ENCODE results near the gene ANKFN1. TPM values are rescaled to one million over a fixed set of nuclear protein-coding genes. Genes with fewer than 3 reads are reported as not detected.

ANKFN1 gene
- total RNA-seq, 2 experiments from 2014 or later: not detected

DNA sequence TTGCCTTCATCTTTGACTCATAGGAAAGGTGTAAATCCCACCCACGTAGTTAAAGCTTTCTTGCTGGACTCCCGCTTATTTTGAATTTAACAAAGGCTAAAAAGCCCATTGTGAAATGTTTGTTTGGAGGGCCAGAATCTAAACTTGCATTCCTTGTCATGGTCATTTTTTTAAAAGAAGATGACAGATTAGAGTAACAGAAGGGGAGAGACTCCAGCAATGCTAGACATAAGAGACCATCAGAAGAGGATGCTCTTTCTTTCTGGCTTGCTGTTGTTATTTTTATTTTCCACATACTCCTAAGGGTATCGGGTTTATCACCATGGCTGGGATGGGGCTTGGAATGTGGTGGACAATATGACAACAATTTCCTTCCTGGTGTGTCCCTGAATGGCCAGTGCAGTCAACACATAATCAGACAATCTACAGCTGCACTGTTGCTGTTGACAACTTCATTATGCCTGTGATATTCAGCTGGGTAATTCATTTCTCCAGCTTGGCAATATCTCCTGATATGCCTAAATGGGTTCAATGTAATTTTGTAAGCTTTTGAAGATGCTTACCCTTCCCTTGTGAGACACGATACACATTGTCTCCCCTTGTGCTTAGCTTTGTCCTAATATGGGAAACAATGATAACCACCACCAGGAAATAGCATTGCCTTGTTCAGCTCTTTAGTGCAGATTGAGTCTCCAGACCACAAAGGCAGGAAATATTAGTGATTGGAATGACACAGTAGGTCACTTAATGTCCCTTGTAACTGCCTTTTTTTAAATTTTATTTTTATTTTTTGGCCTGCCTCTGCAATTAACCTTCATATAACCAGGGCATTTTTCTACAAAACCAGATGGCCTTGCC, 164.3 kb downstream of the ANKFN1 start:
- ATAC-seq (no peak), DNase-seq (no peak)
- no peaks in the 10 kb centered on the region for H3K27me3 Mint-ChIP-seq
- no peak overlapping the region for H3K27ac Mint-ChIP-seq
- ChIA-PET POLR2A (no interaction called here), CTCF (interaction anchor here (0.5 to 1.3 kb wide), 5 partner anchors 17 to 210 kb away, joined by 3 to 4 read pairs (median 3); no protein-coding TSS in a partner anchor)
- H3K9me3 Mint-ChIP-seq (ENCODE audit: low read depth): no peaks in the 10 kb centered on the region
- no peaks in the 10 kb centered on the region for H3K36me3 Mint-ChIP-seq (ENCODE audit: low read depth)
- H3K4me3 Mint-ChIP-seq: no peak overlapping the region
- intact Hi-C loops (cut with DNase I, micrococcal nuclease): loop anchor here (2.0 to 5.0 kb wide), 4 partner anchors 185 to 473 kb away; no protein-coding TSS in a partner anchor
- no peaks in the 10 kb centered on the region for H3K4me1 Mint-ChIP-seq

GRCh38 chr17:56319531-56319930, 166.3 kb downstream of the ANKFN1 start:
- Mint-ChIP-seq H3K9me3 (ENCODE audit: low read depth) (no peaks in the 10 kb centered on the region), H3K4me1 (no peaks in the 10 kb centered on the region), H3K27ac (no peak overlapping the region), H3K27me3 (no peaks in the 10 kb centered on the region), H3K4me3 (no peak overlapping the region), H3K36me3 (ENCODE audit: low read depth) (no peaks in the 10 kb centered on the region)
- ATAC-seq (peak; percentile 66), DNase-seq (no peak)
- ChIA-PET CTCF (interaction anchor here (0.5 to 1.6 kb wide), 9 partner anchors 9 to 793 kb away, joined by 3 to 4 read pairs (median 3); no protein-coding TSS in a partner anchor), POLR2A (no interaction called here)
- intact Hi-C loops (cut with DNase I, micrococcal nuclease): loop anchor here (1.0 to 5.0 kb wide), 6 partner anchors 187 to 793 kb away; no protein-coding TSS in a partner anchor

DNA sequence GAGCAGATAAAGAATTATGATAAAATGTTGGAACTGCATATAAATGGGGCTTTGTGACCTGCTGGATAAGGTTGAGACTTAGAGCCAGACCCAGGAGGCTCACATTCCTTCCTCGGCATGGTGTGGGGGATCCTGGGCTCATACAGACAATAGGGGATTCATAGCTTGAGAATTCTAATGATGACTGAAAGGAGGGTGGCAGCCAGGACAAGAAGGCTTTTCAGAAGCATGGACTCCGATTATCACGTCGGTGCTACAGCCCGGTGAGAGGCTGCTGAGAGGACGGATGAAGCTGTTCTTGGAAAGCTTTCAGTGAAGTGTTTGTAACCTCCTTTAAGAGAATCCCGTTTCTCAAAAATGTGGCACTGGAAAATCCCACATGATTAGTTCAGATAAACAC, 167.2 kb downstream of the ANKFN1 start:
- DNase-seq (no peak), ATAC-seq (no peak)
- H3K27ac Mint-ChIP-seq: no peak overlapping the region
- POLR2A ChIA-PET: no interaction called here
- no peaks in the 10 kb centered on the region for H3K4me1 Mint-ChIP-seq
- H3K27me3 Mint-ChIP-seq: no peaks in the 10 kb centered on the region
- CTCF ChIA-PET: interaction anchor here (0.6 to 1.0 kb wide), 4 partner anchors 10 to 444 kb away, joined by 3 to 4 read pairs (median 3); no protein-coding TSS in a partner anchor
- no peak overlapping the region for H3K4me3 Mint-ChIP-seq
- intact Hi-C loops (cut with DNase I, micrococcal nuclease): no loop called here
- H3K36me3 Mint-ChIP-seq (ENCODE audit: low read depth): no peaks in the 10 kb centered on the region
- no peaks in the 10 kb centered on the region for H3K9me3 Mint-ChIP-seq (ENCODE audit: low read depth)

DNA sequence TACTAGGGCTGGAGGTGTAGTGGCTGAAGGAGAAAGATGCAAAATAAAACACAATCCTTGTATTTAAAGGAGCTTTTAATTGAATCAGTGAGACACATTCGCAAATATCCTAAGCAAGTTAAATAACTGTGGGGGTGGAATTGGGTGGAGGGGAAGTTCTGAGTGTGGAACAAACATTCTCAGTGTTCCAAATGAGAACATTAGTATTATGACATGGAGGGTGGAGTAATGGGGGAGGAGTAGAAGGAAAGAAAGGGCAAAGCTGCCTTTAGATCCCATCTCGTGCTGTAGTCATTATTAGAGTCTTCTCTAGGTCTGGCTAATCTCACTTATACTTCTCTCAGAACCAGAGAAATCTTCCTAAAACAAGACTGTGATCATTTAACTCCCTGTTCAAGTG, 169.7 kb downstream of the ANKFN1 start:
- ATAC-seq (no peak), DNase-seq (no peak)
- Mint-ChIP-seq H3K4me1 (no peaks in the 10 kb centered on the region), H3K4me3 (no peak overlapping the region), H3K36me3 (ENCODE audit: low read depth) (no peaks in the 10 kb centered on the region), H3K27ac (no peak overlapping the region), H3K27me3 (no peaks in the 10 kb centered on the region), H3K9me3 (ENCODE audit: low read depth) (no peaks in the 10 kb centered on the region)
- intact Hi-C loops (cut with DNase I, micrococcal nuclease): no loop called here
- CTCF ChIA-PET: no interaction called here
- POLR2A ChIA-PET: no interaction called here

DNA sequence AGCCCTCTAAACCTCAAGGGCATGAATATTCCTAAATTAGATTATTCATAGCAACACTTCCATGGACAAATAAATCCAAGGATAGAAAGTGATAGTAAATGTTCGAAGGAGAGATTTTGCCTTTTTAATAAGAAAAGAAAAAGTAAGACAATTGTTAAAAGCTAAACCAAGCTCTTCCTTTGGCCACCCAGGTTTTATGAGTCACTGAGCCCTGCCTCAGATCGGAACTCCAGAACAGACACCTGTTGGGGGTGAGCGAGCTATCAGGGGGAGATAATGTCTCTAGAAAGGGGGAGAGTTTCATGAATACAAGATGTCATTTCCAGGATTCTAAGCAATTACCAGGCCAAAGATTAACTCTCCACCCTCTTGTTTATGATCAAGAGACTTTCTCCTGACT, 171.4 kb downstream of the ANKFN1 start:
- no peaks in the 10 kb centered on the region for H3K9me3 Mint-ChIP-seq (ENCODE audit: low read depth)
- no peak for DNase-seq
- no peak overlapping the region for H3K4me3 Mint-ChIP-seq
- ATAC-seq: no peak
- CTCF ChIA-PET: no interaction called here
- H3K36me3 Mint-ChIP-seq (ENCODE audit: low read depth): no peaks in the 10 kb centered on the region
- no peaks in the 10 kb centered on the region for H3K4me1 Mint-ChIP-seq
- no peak overlapping the region for H3K27ac Mint-ChIP-seq
- peaks cover 2% of the 10 kb centered on the region for H3K27me3 Mint-ChIP-seq
- POLR2A ChIA-PET: no interaction called here
- intact Hi-C loops (cut with DNase I, micrococcal nuclease): no loop called here

GRCh38 chr17:56325313-56326000, 172.2 kb downstream of the ANKFN1 start:
- H3K9me3 Mint-ChIP-seq (ENCODE audit: low read depth): no peaks in the 10 kb centered on the region
- peaks cover 4% of the 10 kb centered on the region for H3K27me3 Mint-ChIP-seq
- ATAC-seq: no peak
- DNase-seq: no peak
- intact Hi-C loops (cut with DNase I, micrococcal nuclease): no loop called here
- no peaks in the 10 kb centered on the region for H3K36me3 Mint-ChIP-seq (ENCODE audit: low read depth)
- no peak overlapping the region for H3K27ac Mint-ChIP-seq
- ChIA-PET CTCF (no interaction called here), POLR2A (no interaction called here)
- no peak overlapping the region for H3K4me3 Mint-ChIP-seq
- H3K4me1 Mint-ChIP-seq: no peaks in the 10 kb centered on the region

GRCh38 chr17:56326001-56326359, 172.7 kb downstream of the ANKFN1 start:
- CTCF ChIA-PET: no interaction called here
- no peak overlapping the region for H3K27ac Mint-ChIP-seq
- peaks cover 4% of the 10 kb centered on the region for H3K27me3 Mint-ChIP-seq
- no peaks in the 10 kb centered on the region for H3K4me1 Mint-ChIP-seq
- POLR2A ChIA-PET: no interaction called here
- H3K4me3 Mint-ChIP-seq: no peak overlapping the region
- ATAC-seq (no peak), DNase-seq (no peak)
- H3K36me3 Mint-ChIP-seq (ENCODE audit: low read depth): no peaks in the 10 kb centered on the region
- intact Hi-C loops (cut with DNase I, micrococcal nuclease): no loop called here
- H3K9me3 Mint-ChIP-seq (ENCODE audit: low read depth): no peaks in the 10 kb centered on the region

- POLR2A ChIA-PET: no interaction called here
- Mint-ChIP-seq H3K27ac (no peak overlapping the region), H3K4me3 (no peak overlapping the region)
These were observed 194.4 kb downstream of the ANKFN1 start for GRCh38 chr17:56347639-56348038.

GRCh38 chr17:56350592-56350991, 197.3 kb downstream of the ANKFN1 start:
- intact Hi-C loops (cut with DNase I, micrococcal nuclease): no loop called here
- no peak overlapping the region for H3K27ac Mint-ChIP-seq
- CTCF ChIA-PET: no interaction called here
- DNase-seq: no peak
- POLR2A ChIA-PET: no interaction called here
- no peak for ATAC-seq
- no peaks in the 10 kb centered on the region for H3K4me1 Mint-ChIP-seq
- H3K27me3 Mint-ChIP-seq: peaks cover 11% of the 10 kb centered on the region
- H3K9me3 Mint-ChIP-seq (ENCODE audit: low read depth): peaks cover 3% of the 10 kb centered on the region
- no peak overlapping the region for H3K4me3 Mint-ChIP-seq
- H3K36me3 Mint-ChIP-seq (ENCODE audit: low read depth): no peaks in the 10 kb centered on the region

More at GRCh38 chr17:56347639-56348038, 194.4 kb downstream of the ANKFN1 start:
- peaks cover 7% of the 10 kb centered on the region for H3K9me3 Mint-ChIP-seq (ENCODE audit: low read depth)
- DNase-seq (no peak), ATAC-seq (no peak)
- intact Hi-C loops (cut with DNase I, micrococcal nuclease): no loop called here
- CTCF ChIA-PET: no interaction called here
- peaks cover 16% of the 10 kb centered on the region for H3K27me3 Mint-ChIP-seq
- H3K36me3 Mint-ChIP-seq (ENCODE audit: low read depth): no peaks in the 10 kb centered on the region
- H3K4me1 Mint-ChIP-seq: no peaks in the 10 kb centered on the region

GRCh38 chr17:56351675-56352074, 198.4 kb downstream of the ANKFN1 start:
- H3K27ac Mint-ChIP-seq: no peak overlapping the region
- DNase-seq (no peak), ATAC-seq (no peak)
- peaks cover 3% of the 10 kb centered on the region for H3K9me3 Mint-ChIP-seq (ENCODE audit: low read depth)
- H3K36me3 Mint-ChIP-seq (ENCODE audit: low read depth): no peaks in the 10 kb centered on the region
- H3K27me3 Mint-ChIP-seq: peaks cover 7% of the 10 kb centered on the region
- ChIA-PET CTCF (no interaction called here), POLR2A (no interaction called here)
- no peak overlapping the region for H3K4me3 Mint-ChIP-seq
- intact Hi-C loops (cut with DNase I, micrococcal nuclease): no loop called here
- H3K4me1 Mint-ChIP-seq: no peaks in the 10 kb centered on the region

- CTCF ChIA-PET: no interaction called here
- Mint-ChIP-seq H3K36me3 (ENCODE audit: low read depth) (no peaks in the 10 kb centered on the region), H3K4me3 (no peak overlapping the region), H3K27ac (no peak overlapping the region), H3K4me1 (no peaks in the 10 kb centered on the region), H3K27me3 (peaks cover 13% of the 10 kb centered on the region), H3K9me3 (ENCODE audit: low read depth) (no peaks in the 10 kb centered on the region)
- POLR2A ChIA-PET: no interaction called here
- intact Hi-C loops (cut with DNase I, micrococcal nuclease): no loop called here
- no peak for ATAC-seq
- no peak for DNase-seq
These were observed 205.4 kb downstream of the ANKFN1 start for GRCh38 chr17:56358651-56359050.

DNA sequence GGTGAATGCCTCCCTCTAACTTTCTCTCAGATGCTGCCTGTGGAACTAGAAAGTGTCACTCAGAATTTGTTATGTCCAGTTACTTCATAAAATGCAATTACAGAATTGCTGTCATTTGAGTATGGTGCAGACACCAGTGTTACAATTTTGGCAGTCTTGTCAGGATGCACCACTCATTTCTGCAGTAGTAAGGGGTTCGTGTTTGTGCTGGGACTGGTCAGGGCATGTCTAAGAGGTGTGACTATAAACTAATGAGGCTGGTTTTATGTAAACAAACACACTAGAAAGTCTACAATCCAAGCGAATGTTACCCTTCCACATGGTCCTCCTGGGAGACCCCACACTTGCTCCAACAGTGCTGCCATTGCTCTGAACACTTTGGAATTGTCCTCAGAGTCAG, 206.2 kb downstream of the ANKFN1 start:
- no peaks in the 10 kb centered on the region for H3K9me3 Mint-ChIP-seq (ENCODE audit: low read depth)
- POLR2A ChIA-PET: no interaction called here
- H3K36me3 Mint-ChIP-seq (ENCODE audit: low read depth): no peaks in the 10 kb centered on the region
- H3K27ac Mint-ChIP-seq: no peak overlapping the region
- no peak for ATAC-seq
- intact Hi-C loops (cut with DNase I, micrococcal nuclease): no loop called here
- H3K4me3 Mint-ChIP-seq: no peak overlapping the region
- H3K4me1 Mint-ChIP-seq: no peaks in the 10 kb centered on the region
- CTCF ChIA-PET: no interaction called here
- no peak for DNase-seq
- H3K27me3 Mint-ChIP-seq: peaks cover 14% of the 10 kb centered on the region
